Heart right ventricle (tissue), 16 donors: ENCODE results near the gene DNASE2. TPM values are rescaled to one million over a fixed set of nuclear protein-coding genes. Genes with fewer than 3 reads are reported as not detected.

ENCODE experiments used
- ATAC-seq, 8 donors: fragments of 200-7000 bp; cut with Tn5 transposase; one replicate each; pipeline ENCODE4 v1.9.1; 2020; ENCODE audit warnings: mild to moderate bottlenecking in 8 of 8, moderate library complexity in 8 of 8, moderate number of reproducible peaks in 1 of 8
- DNase-seq, 2 donors: peaks; one replicate each; pipeline ENCODE4 v3.0.0-alpha.2; 2020
- H3K27ac ChIP-seq, 10 donors: fragments of 200-600 bp; sonication (generic) in 2 of 10; one replicate each; pipeline versions ENCODE4 v1.5.0 to v1.8.0; 2020 to 2022; ENCODE audit warnings: mild to moderate bottlenecking in 3 of 10
- H3K27me3 ChIP-seq, 7 donors: fragments of 200-600 bp; one replicate each; pipeline ENCODE4 v1.8.0; 2021 to 2022; ENCODE audit warnings: mild to moderate bottlenecking in 2 of 7
- H3K36me3 ChIP-seq, 9 donors: fragments of 200-600 bp; sonication (generic) in 1 of 9; one replicate each; pipeline versions ENCODE4 v1.5.0 to v1.8.0; 2020 to 2022; ENCODE audit warnings: mild to moderate bottlenecking in 2 of 9
- H3K4me1 ChIP-seq, 9 donors: fragments of 200-600 bp; sonication (generic) in 1 of 9; one replicate each; pipeline versions ENCODE4 v1.5.0 to v1.8.0; 2020 to 2022; ENCODE audit warnings: mild to moderate bottlenecking in 4 of 9
- H3K4me3 ChIP-seq, 10 donors: fragments of 200-600 bp; sonication (generic) in 2 of 10; one replicate each; pipeline versions ENCODE4 v1.5.0 to v1.8.0; 2020 to 2022; ENCODE audit warnings: mild to moderate bottlenecking in 7 of 10, moderate library complexity in 2 of 10
- H3K9me3 ChIP-seq, 11 donors: fragments of 200-600 bp in 10 of 11; sonication (generic) in 2 of 11; one replicate each; pipeline versions ENCODE4 v1.5.0 to v1.8.0; 2013 to 2022; ENCODE audit warnings: mild to moderate bottlenecking in 2 of 11, control low read depth in 1 of 11, moderate library complexity in 1 of 11
- WGBS, 2 donors: extraction: QIAGEN DNeasy Blood & Tissue Kit; methylation state at CpG; one replicate each; pipeline ENCODE4 v1.1.7; 2013; ENCODE audit warnings: inconsistent platforms in 1 of 2; 5-methylcytosine and 5-hydroxymethylcytosine counted together
- intact Hi-C, 10 donors: fragments of 100-400 bp; cut with DNase I; formaldehyde crosslinking; loops; one replicate each; pipeline versions ENCODE4 v1.11.1 to v1.14.2; 2022
- polyA plus RNA-seq, 2 donors: library from polyadenylated mRNA; stranded (reverse); fragments of 200-250 nt; gene quantifications; one replicate each; pipeline ENCODE4 v1.2.3, GENCODE V29; 2013
- total RNA-seq, 10 donors: library from RNA; stranded (reverse); fragmentation: NEBNext Ultra II Directional in 3 of 10; extraction: Animal tissue kit (Norgen Biotek cat#: 25700) in 3 of 10; gene quantifications; one replicate each; pipeline versions ENCODE4 v1.2.1 to v1.2.4, GENCODE V29; 2021 to 2023
- TF ChIP-seq, protein P1 (sequence below), 9 donors: fragments of 200-600 bp; sonication (generic) in 2 of 9; IDR thresholded peaks; one replicate each; pipeline versions ENCODE4 v1.5.0 to v1.8.0; 2021 to 2022; ENCODE audit warnings: antibody characterized with exemption in 9 of 9, mild to moderate bottlenecking in 5 of 9, moderate library complexity in 1 of 9
- donor health status: Arrhythmogenic right ventricular cardiomyopathy.
- donor health status: ischemic (EF 13 %, LVEDD 7.1; RV severe dilation, severe dysfunction).
- donor health status: healthy with polysubstance abuse.
- donor health status: DM: no; HTN: yes; CAD: no.
- donor health status: DM: no; HTN: no; CAD: no.
- donor health status: ischemic (EF 25% LVEDD 6.9; RV normal size, moderate dysfunction).
- donor health status: ischemic (EF 25% LVEDD 5.7; RV mildly dilated, moderate dysfunction).
- donor health status: healthy.
- donor health status: DM: yes; HTN: yes; CAD: no.
- donor health status: Ischemic cardiomyopathy.
- donor health status: ischemic (EF 35%, LVEDD 5.7; RV mildly dilated, moderate dysfunction).
- donor health status: nonischemic (EF 11% LVEDD 7.7; RV severe dilation, severe dysfunction).
- donor health status: DM: yes; HTN: yes; CAD: no.
- donor health status: PGD.
- donor health status: ischemic (EF 29% LVEDD 5.4; RV normal size, mild dysfunction).
- donor health status: nonischemic (EF 23%, LVEDD 6.1; RV moderate dilation, normal function).

Gene DNASE2
- total and polyA plus RNA-seq, 12 donors = 10.5 to 34.9 (median 19.9) TPM

DNA sequence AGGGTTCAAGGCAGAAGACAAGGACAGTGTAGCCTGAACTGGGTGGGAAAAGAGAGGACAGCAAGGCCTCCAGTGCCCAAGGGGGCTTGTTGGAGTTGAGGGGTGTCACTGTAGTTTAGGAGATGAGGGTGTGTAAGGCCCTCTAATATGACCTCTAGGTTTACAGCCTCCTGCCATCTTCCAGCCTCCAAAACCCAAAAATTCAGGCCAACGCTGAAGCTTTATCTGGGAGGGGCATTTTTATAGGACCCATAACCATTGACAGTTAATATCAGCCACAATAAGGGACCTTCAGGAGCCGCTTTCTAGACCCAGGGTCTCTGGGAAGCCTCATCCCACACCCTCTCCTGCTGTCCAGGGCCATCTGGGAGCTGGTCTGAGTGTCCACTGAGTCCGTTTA is 3.0 kb upstream of the DNASE2 start:
- Histone ChIP-seq H3K9me3 (peaks cover 0 to 15% (median 0%) of the 10 kb centered on the region in 11 donors), H3K4me3 (no peak overlapping the region), H3K36me3 (peaks cover 0 to 3% (median 0%) of the 10 kb centered on the region in 9 donors), H3K27ac (peak overlapping the region in 1 of 10 donors; percentile 90), H3K27me3 (peaks cover 0 to 45% (median 27%) of the 10 kb centered on the region in 7 donors), H3K4me1 (peaks cover 10 to 55% (median 24%) of the 10 kb centered on the region in 9 donors)
- intact Hi-C loops = loop anchor here in 3 of 10 donors (2.0 to 10.0 kb wide), 2 partner anchors 81 kb away; partner anchors contain the start of gene DAND5 (in 2 of the 3)
- TF ChIP-seq, protein P1, sequence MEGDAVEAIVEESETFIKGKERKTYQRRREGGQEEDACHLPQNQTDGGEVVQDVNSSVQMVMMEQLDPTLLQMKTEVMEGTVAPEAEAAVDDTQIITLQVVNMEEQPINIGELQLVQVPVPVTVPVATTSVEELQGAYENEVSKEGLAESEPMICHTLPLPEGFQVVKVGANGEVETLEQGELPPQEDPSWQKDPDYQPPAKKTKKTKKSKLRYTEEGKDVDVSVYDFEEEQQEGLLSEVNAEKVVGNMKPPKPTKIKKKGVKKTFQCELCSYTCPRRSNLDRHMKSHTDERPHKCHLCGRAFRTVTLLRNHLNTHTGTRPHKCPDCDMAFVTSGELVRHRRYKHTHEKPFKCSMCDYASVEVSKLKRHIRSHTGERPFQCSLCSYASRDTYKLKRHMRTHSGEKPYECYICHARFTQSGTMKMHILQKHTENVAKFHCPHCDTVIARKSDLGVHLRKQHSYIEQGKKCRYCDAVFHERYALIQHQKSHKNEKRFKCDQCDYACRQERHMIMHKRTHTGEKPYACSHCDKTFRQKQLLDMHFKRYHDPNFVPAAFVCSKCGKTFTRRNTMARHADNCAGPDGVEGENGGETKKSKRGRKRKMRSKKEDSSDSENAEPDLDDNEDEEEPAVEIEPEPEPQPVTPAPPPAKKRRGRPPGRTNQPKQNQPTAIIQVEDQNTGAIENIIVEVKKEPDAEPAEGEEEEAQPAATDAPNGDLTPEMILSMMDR (IDR thresholded peaks at IDR 0.05) = no peak
- ATAC-seq (no peak), DNase-seq (no peak)
- WGBS, 2 donors = 91 to 95% methylated on average over 3 of the region's 3 CpGs

DNA sequence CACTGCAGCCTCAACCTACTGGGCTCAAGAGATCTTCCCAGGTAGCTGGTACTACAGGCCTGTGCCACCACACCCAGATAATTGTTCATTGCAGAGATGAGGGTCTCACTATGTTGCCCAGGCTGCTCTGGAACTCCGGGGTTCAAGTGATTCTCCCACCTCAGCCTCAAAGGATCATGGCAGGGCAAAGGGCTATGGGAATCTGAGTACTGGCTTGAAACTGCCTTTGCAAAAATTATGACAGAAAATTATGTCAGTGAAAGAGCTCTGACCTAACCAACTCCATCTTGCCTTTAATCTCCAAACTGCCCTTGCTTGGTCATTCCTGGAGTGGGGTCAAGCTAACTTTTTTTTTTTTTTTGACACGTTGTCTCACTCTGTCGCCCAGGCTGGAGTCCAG is 1.3 kb upstream of the DNASE2 start:
- TF ChIP-seq, protein P1 (IDR thresholded peaks at IDR 0.05) = no peak
- DNase-seq (no peak), ATAC-seq (no peak)
- Histone ChIP-seq H3K36me3 (peaks cover 0 to 16% (median 11%) of the 10 kb centered on the region in 9 donors), H3K27me3 (peaks cover 0 to 45% (median 27%) of the 10 kb centered on the region in 7 donors), H3K27ac (peak overlapping the region in 1 of 10 donors; percentile 90), H3K9me3 (peaks cover 0 to 15% (median 0%) of the 10 kb centered on the region in 11 donors), H3K4me1 (peaks cover 10 to 55% (median 24%) of the 10 kb centered on the region in 9 donors), H3K4me3 (no peak overlapping the region)
- 85 to 89% methylated on average over 3 of the region's 3 CpGs for WGBS, 2 donors
- intact Hi-C loops = loop anchor here in 2 of 10 donors (10.0 kb wide), 1 partner anchor 82 kb away; the partner anchor contains the start of gene DAND5 (in 2 of the 2)

DNA sequence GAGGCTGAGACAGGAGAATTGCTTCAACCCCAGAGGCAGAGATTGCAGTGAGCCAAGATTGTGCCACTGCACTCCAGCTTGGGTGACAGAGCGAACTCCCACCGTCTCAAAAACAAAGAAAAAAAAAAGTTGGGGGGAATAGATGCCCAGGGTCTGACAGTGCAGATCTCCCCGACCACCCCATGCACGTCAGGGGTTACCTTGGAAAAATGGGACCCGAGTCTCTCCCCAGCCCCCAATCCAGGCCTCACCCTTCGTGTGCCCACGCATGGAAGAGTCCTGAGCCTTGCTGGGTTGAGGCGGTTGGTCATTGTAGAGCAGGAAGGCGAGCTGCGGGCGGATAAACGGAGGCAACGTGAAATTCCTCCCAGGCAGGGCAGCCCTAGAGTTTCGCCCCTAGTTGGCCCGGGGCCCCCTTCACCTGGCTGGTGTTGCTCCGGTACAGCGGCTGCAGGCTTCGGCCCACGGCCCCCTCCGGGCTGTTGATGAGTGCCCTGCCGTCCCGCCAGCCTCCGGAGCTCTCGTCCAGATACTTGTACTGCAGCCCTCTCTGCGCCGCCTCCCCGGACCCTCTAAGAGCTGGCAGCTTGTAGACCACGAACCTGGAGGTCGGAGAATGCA is 588 bp downstream of the DNASE2 start:
- WGBS, 2 donors = 15 to 20% methylated on average over 29 of the region's 29 CpGs
- peaks cover 0 to 29% (median 24%) of the 10 kb centered on the region in 7 donors for H3K27me3 ChIP-seq
- peak in 1 of 2 donors; percentile 42 for DNase-seq

DNA sequence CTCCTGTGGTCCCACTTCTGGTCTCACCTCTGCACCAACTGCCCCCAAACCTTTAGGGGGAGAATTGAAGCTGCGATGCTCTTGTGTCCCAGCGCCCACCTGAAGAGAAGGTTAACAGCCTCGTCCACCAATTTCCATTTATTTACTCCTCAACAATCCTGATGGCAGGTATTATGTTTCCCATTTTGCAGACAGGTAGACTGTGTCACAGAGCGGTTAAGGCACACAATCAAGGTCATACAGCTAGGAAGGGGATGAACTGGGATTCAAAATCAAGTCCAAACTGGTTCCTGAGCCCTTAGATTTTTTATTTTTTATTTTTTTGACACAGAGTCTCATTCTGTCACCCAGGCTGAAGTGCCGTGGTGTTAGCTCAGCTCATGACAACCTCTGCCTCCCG is 6.2 kb downstream of the DNASE2 start:
- 96% methylated on average over 6 of the region's 6 CpGs for WGBS, 2 donors
- intact Hi-C loops = no loop called here

More for the DNA sequence above, 588 bp downstream of the DNASE2 start:
- H3K4me3 ChIP-seq = peak overlapping the region; percentile 62 to 85 (median 74)
- TF ChIP-seq, protein P1 (IDR thresholded peaks at IDR 0.05) = no peak
- intact Hi-C loops = loop anchor here in 2 of 10 donors (10.0 kb wide), 1 partner anchor 84 kb away; the partner anchor contains the start of gene DAND5 (in 2 of the 2)
- peaks cover 0 to 35% (median 21%) of the 10 kb centered on the region in 9 donors for H3K36me3 ChIP-seq
- peak overlapping the region; percentile 67 to 93 (median 86) for H3K27ac ChIP-seq
- H3K4me1 ChIP-seq = peaks cover 7 to 50% (median 20%) of the 10 kb centered on the region in 9 donors
- peaks cover 0 to 15% (median 0%) of the 10 kb centered on the region in 11 donors for H3K9me3 ChIP-seq
- ATAC-seq = peak; percentile 9 to 51 (median 38)

More for the DNA sequence above, 6.2 kb downstream of the DNASE2 start:
- TF ChIP-seq, protein P1 (IDR thresholded peaks at IDR 0.05) = no peak
- Histone ChIP-seq H3K4me3 (no peak overlapping the region), H3K36me3 (peaks cover 0 to 44% (median 21%) of the 10 kb centered on the region in 9 donors), H3K27ac (no peak overlapping the region), H3K9me3 (peaks cover 0 to 4% (median 0%) of the 10 kb centered on the region in 11 donors), H3K27me3 (peaks cover 0 to 6% (median 0%) of the 10 kb centered on the region in 7 donors), H3K4me1 (peaks cover 0 to 10% (median 5%) of the 10 kb centered on the region in 9 donors)
- no peak for DNase-seq
- no peak for ATAC-seq
